H1 (cell line): ENCODE measurements around the gene FOXK1. TPM values are rescaled to one million over a fixed set of nuclear protein-coding genes. Genes with fewer than 3 reads are reported as not detected.
"Not testable (repeated sequence)": the region's sequence is repeated elsewhere in the genome, so short reads cannot be mapped to it uniquely, and the experiment has no call there.

Experiments used
- CTCF ChIA-PET: fragments of 300-600 bp; sonication (Branson Sonifier 250); formaldehyde crosslinking; loops from one replicate; lab custom pipeline; 2021; ENCODE audit not compliant: partially characterized antibody; lab: Charles Lee
- POLR2A ChIA-PET: fragments of 300-600 bp; sonication (Branson Sonifier 250); formaldehyde crosslinking; loops from one replicate; lab custom pipeline; 2021; ENCODE audit warnings: inconsistent platforms; ENCODE audit not compliant: partially characterized antibody; lab: Charles Lee
- DNase-seq, 2 experiments: peaks; one replicate each; pipeline versions ENCODE4 v3.0.0 to v3.0.0-alpha.2; 2010 to 2022; ENCODE audit warnings: low spot score in 2 of 2, low read depth in 1 of 2, mixed read lengths in 1 of 2
- FAIRE-seq: peaks from 2 replicates; lab custom pipeline; 2011; peaks lifted over from hg19 to GRCh38; lab: Jason Lieb, UNC
- H2AFZ ChIP-seq: 2 replicates; pipeline ENCODE4 v1.8.1; 2012; ENCODE audit warnings: low read length, inconsistent platforms
- H2AK5ac ChIP-seq: 2 replicates; pipeline ENCODE4 v1.6.1; 2013; ENCODE audit warnings: low read depth, low read length
- H2BK120ac ChIP-seq: replicated peaks from 2 replicates; pipeline ENCODE3; 2013; ENCODE audit warnings: low read depth, low read length, inconsistent platforms
- H2BK12ac ChIP-seq: 2 replicates; pipeline ENCODE4 v1.6.1; 2013; ENCODE audit warnings: low read depth, low read length
- H2BK15ac ChIP-seq: 2 replicates; pipeline ENCODE4 v1.6.1; 2013; ENCODE audit warnings: low read length
- H2BK20ac ChIP-seq: 2 replicates; pipeline ENCODE4 v1.6.1; 2013; ENCODE audit warnings: low read length
- H2BK5ac ChIP-seq: 2 replicates; pipeline ENCODE4 v1.6.1; 2013; ENCODE audit warnings: low read depth, low read length
- H3K14ac ChIP-seq: 2 replicates; pipeline ENCODE4 v1.6.1; 2013; ENCODE audit warnings: inconsistent platforms; ENCODE audit not compliant: insufficient read length
- H3K18ac ChIP-seq: 2 replicates; pipeline ENCODE4 v1.6.1; 2013; ENCODE audit warnings: low read length; ENCODE audit errors: extremely low read depth
- H3K23ac ChIP-seq: 2 replicates; pipeline ENCODE4 v1.6.1; 2013; ENCODE audit warnings: inconsistent platforms; ENCODE audit not compliant: insufficient read length
- H3K23me2 ChIP-seq: 2 replicates; pipeline ENCODE4 v1.6.1; 2013; ENCODE audit warnings: low read depth, low read length
- H3K27ac ChIP-seq: 2 replicates; pipeline ENCODE4 v1.6.1; 2011; ENCODE audit warnings: low read depth, low read length, inconsistent platforms
- H3K27me3 ChIP-seq, 4 experiments: replicated peaks in 1 of 4; 1 replicate in 1 of 4; 2 replicates in 3 of 4; pipeline versions ENCODE4 v1.6.1 to v1.8.1; 2011 to 2013; ENCODE audit warnings: low read length in 3 of 4, mild to moderate bottlenecking in 3 of 4, inconsistent platforms in 2 of 4, mixed read lengths in 2 of 4, moderate library complexity in 1 of 4; ENCODE audit not compliant: control insufficient read depth in 3 of 4, insufficient read depth in 3 of 4; ENCODE audit errors: extremely low read depth in 1 of 4
- H3K36me3 ChIP-seq, 4 experiments: 2 replicates each; pipeline versions ENCODE4 v1.6.1 to v1.8.1; 2011 to 2013; ENCODE audit warnings: mild to moderate bottlenecking in 4 of 4, low read length in 3 of 4, moderate library complexity in 2 of 4, control low read depth in 1 of 4, inconsistent platforms in 1 of 4; ENCODE audit not compliant: insufficient read depth in 4 of 4, control insufficient read depth in 2 of 4
- H3K4ac ChIP-seq: replicated peaks from 2 replicates; pipeline ENCODE3; 2013; ENCODE audit warnings: low read length, low read depth, mixed read lengths, inconsistent platforms; ENCODE audit not compliant: insufficient read length
- H3K4me1 ChIP-seq, 4 experiments: replicated peaks in 1 of 4; 1 replicate in 1 of 4; 2 replicates in 3 of 4; pipeline versions ENCODE4 v1.6.1 to v1.8.1; 2011 to 2013; ENCODE audit warnings: low read length in 3 of 4, inconsistent platforms in 2 of 4, mixed read lengths in 1 of 4; ENCODE audit not compliant: insufficient read depth in 4 of 4, control insufficient read depth in 3 of 4
- H3K4me2 ChIP-seq, 2 experiments: 2 replicates each; pipeline versions ENCODE4 v1.6.1 to v1.8.1; 2011 to 2013; ENCODE audit warnings: low read depth in 2 of 2, low read length in 2 of 2, control low read depth in 1 of 2, inconsistent platforms in 1 of 2, mild to moderate bottlenecking in 1 of 2; ENCODE audit not compliant: insufficient read depth in 1 of 2
- H3K4me3 ChIP-seq, 4 experiments: fragments of 200-600, 300-600 bp in 1 of 4; sonication (generic), shearing (Covaris generic), sonication (Bioruptor Twin) in 1 of 4; 2 replicates each; pipeline versions ENCODE4 v1.5.1 to v1.8.1; 2011 to 2016; ENCODE audit warnings: low read length in 4 of 4, low read depth in 3 of 4, control low read depth in 2 of 4, inconsistent platforms in 2 of 4, mild to moderate bottlenecking in 2 of 4, mixed read lengths in 1 of 4, moderate library complexity in 1 of 4; ENCODE audit not compliant: insufficient read depth in 2 of 4; ENCODE audit errors: extremely low read depth in 1 of 4
- H3K56ac ChIP-seq: replicated peaks from 2 replicates; pipeline ENCODE3; 2013; ENCODE audit warnings: low read depth, mild to moderate bottlenecking, mixed read lengths, low read length, inconsistent platforms; ENCODE audit not compliant: insufficient read length
- H3K79me1 ChIP-seq: 2 replicates; pipeline ENCODE4 v1.6.1; 2013; ENCODE audit warnings: low read depth, low read length, control low read depth
- H3K79me2 ChIP-seq, 2 experiments: 2 replicates each; pipeline versions ENCODE4 v1.6.1 to v1.8.1; 2012 to 2013; ENCODE audit warnings: low read length in 2 of 2, mild to moderate bottlenecking in 2 of 2, inconsistent platforms in 1 of 2; ENCODE audit not compliant: insufficient read depth in 2 of 2, control insufficient read depth in 1 of 2
- H3K9ac ChIP-seq, 4 experiments: replicated peaks in 1 of 4; 1 replicate in 1 of 4; 2 replicates in 3 of 4; pipeline versions ENCODE4 v1.6.1 to v1.8.1; 2011 to 2013; ENCODE audit warnings: low read depth in 3 of 4, low read length in 3 of 4, control low read depth in 2 of 4, mild to moderate bottlenecking in 2 of 4, moderate library complexity in 2 of 4, inconsistent platforms in 1 of 4; ENCODE audit errors: extremely low read depth in 1 of 4
- H3K9me3 ChIP-seq, 2 experiments: 2 replicates each; pipeline versions ENCODE4 v1.6.1 to v1.8.1; 2012 to 2013; ENCODE audit warnings: mild to moderate bottlenecking in 2 of 2, moderate library complexity in 2 of 2, control low read depth in 1 of 2, inconsistent platforms in 1 of 2, low read depth in 1 of 2, low read length in 1 of 2, mixed read lengths in 1 of 2; ENCODE audit not compliant: insufficient read depth in 2 of 2
- H4K20me1 ChIP-seq, 2 experiments: replicated peaks in 1 of 2; 2 replicates each; pipeline versions ENCODE3 to v1.8.1; 2011 to 2013; ENCODE audit warnings: inconsistent platforms in 2 of 2, low read length in 2 of 2, mild to moderate bottlenecking in 1 of 2; ENCODE audit not compliant: insufficient read depth in 2 of 2, control insufficient read depth in 1 of 2
- H4K5ac ChIP-seq: 2 replicates; pipeline ENCODE4 v1.6.1; 2013; ENCODE audit warnings: low read length, low read depth, mixed read lengths, inconsistent platforms; ENCODE audit not compliant: insufficient read length
- H4K8ac ChIP-seq: 2 replicates; pipeline ENCODE4 v1.8.0; 2013; ENCODE audit warnings: mild to moderate bottlenecking, moderate library complexity, low read length, inconsistent platforms; ENCODE audit not compliant: insufficient read depth; ENCODE audit errors: extremely low read depth
- H4K91ac ChIP-seq: replicated peaks from 2 replicates; pipeline ENCODE3; 2013; ENCODE audit warnings: low read length, mixed read lengths, inconsistent platforms; ENCODE audit not compliant: insufficient read length
- BACH1 ChIP-seq: IDR thresholded peaks from 2 replicates; pipeline ENCODE4 v1.6.1; 2012; ENCODE audit warnings: low read length, improper control_type of control experiment
- SAP30 ChIP-seq: fragments of 300-600 bp; sonication (generic); IDR thresholded peaks from 2 replicates; pipeline ENCODE4 v1.7.1; 2012; ENCODE audit warnings: low read length, moderate library complexity, mild to moderate bottlenecking, inconsistent platforms; ENCODE audit not compliant: insufficient read depth, insufficient replicate concordance
- SUZ12 ChIP-seq: fragments of 200-600 bp; sonication (generic); IDR thresholded peaks from 2 replicates; pipeline ENCODE4 v1.6.1; 2012; ENCODE audit warnings: mild to moderate bottlenecking, inconsistent platforms, low read length, moderate library complexity, mixed read lengths
- WGBS, 2 experiments: shearing (Covaris generic) in 1 of 2; methylation state at CpG; one replicate each; pipeline versions ENCODE4 v1.1.6 to v1.1.7; 2013 to 2015; ENCODE audit warnings: low lambda C conversion rate in 2 of 2, mixed read lengths in 2 of 2, inconsistent platforms in 1 of 2, low coverage in 1 of 2, missing lambda C conversion rate in 1 of 2; ENCODE audit not compliant: insufficient replicate concordance in 2 of 2, insufficient coverage in 1 of 2, insufficient read length in 1 of 2; ENCODE audit errors: extremely low coverage in 1 of 2, missing lambda C conversion rate in 1 of 2; 5-methylcytosine and 5-hydroxymethylcytosine counted together
- polyA plus RNA-seq, 7 experiments: library from polyadenylated mRNA; depleted of rRNA in 3 of 7; stranded (reverse) in 5 of 7; unstranded in 2 of 7; fragments of >200 nt in 5 of 7; fragments of 200-250 nt in 2 of 7; gene quantifications; 1 replicate in 5 of 7; 2 replicates in 1 of 7; 4 replicates in 1 of 7; pipeline versions ENCODE4 v1.2.1 to v1.2.3, GENCODE V29; 2011 to 2013; ENCODE audit warnings: missing spikeins in 2 of 7, mixed read lengths in 2 of 7
- total RNA-seq: library from RNA; stranded (reverse); fragmentation: NEBNext Ultra II Directional; extraction: Animal tissue kit (Norgen Biotek cat#: 25700); gene quantifications from 2 replicates; pipeline ENCODE4 v1.2.1, GENCODE V29; 2021

FOXK1 gene
- total and polyA plus RNA-seq, 2 of the 8 experiments (the other 6 are each of a cell fraction or from before 2014, with no cell fraction given): 2.0 to 8.5 TPM

GRCh38 chr7:4801839-4802231 is 119.7 kb downstream of the FOXK1 start (continued):
- no peak for TF ChIP-seq BACH1
- TF ChIP-seq SUZ12: no peak
- no peak for TF ChIP-seq SAP30

- H2BK12ac ChIP-seq, H2BK120ac ChIP-seq, H2BK5ac ChIP-seq, FAIRE-seq, H3K9ac ChIP-seq, H3K27ac ChIP-seq, H3K36me3 ChIP-seq, H3K79me1 ChIP-seq, H3K14ac ChIP-seq, H3K23ac ChIP-seq, H3K18ac ChIP-seq, H4K8ac ChIP-seq, H3K4me1 ChIP-seq, H3K79me2 ChIP-seq, H4K5ac ChIP-seq, H3K27me3 ChIP-seq, H3K23me2 ChIP-seq, H3K4me2 ChIP-seq, H4K91ac ChIP-seq, H3K9me3 ChIP-seq, H2BK20ac ChIP-seq, H4K20me1 ChIP-seq, H2AK5ac ChIP-seq, H2BK15ac ChIP-seq, H3K56ac ChIP-seq, H3K4me3 ChIP-seq, H3K4ac ChIP-seq, H2AFZ ChIP-seq, DNase-seq: not testable (repeated sequence)
- ChIA-PET POLR2A (interaction anchor here (1.8 kb wide), 1 partner anchor 10 kb away, joined by 7 read pairs; no protein-coding TSS in a partner anchor), CTCF (interaction anchor here (8.0 kb wide), 1 partner anchor 283 kb away, joined by 65 read pairs; no protein-coding TSS in a partner anchor)
- no CpG with 5 or more reads among the region's 23 CpGs for WGBS, 2 experiments
Measured at GRCh38 chr7:4802577-4802976, 120.5 kb downstream of the FOXK1 start.
